ENCODE data around the gene PTPRT.

DNA sequence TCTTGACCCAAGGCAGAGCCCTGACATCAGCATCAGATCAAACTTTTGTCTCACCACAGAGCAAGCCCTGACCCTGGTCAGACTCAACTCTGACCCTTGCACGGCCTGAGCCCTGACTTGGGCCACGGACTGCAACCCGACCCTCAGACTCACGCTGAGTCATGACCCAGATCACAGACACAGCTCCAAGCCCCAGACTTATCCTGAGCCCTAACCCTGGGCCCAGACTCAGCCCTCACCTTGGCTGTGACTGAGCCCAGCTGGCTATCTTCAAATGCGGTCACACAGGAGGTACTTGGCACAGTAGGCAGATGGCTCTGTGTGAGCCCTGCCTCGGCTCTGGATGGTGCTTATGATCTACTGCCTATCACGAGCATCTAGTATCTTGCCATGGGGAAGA is 602.3 kb downstream of the PTPRT start:
- TF ChIP-seq, protein P1, sequence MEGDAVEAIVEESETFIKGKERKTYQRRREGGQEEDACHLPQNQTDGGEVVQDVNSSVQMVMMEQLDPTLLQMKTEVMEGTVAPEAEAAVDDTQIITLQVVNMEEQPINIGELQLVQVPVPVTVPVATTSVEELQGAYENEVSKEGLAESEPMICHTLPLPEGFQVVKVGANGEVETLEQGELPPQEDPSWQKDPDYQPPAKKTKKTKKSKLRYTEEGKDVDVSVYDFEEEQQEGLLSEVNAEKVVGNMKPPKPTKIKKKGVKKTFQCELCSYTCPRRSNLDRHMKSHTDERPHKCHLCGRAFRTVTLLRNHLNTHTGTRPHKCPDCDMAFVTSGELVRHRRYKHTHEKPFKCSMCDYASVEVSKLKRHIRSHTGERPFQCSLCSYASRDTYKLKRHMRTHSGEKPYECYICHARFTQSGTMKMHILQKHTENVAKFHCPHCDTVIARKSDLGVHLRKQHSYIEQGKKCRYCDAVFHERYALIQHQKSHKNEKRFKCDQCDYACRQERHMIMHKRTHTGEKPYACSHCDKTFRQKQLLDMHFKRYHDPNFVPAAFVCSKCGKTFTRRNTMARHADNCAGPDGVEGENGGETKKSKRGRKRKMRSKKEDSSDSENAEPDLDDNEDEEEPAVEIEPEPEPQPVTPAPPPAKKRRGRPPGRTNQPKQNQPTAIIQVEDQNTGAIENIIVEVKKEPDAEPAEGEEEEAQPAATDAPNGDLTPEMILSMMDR (IDR thresholded peaks at IDR 0.05), result no peak
- no peak for TF ChIP-seq POLR2A (IDR thresholded peaks at IDR 0.05)
